Measurements from ENCODE around the gene ANKS3. TPM values are rescaled to one million over a fixed set of nuclear protein-coding genes. Genes with fewer than 3 reads are reported as not detected.

Gene ANKS3
- total RNA-seq, 1 donor, result 22.0 TPM

GRCh38 chr16:4728676-4729075 is 5.4 kb downstream of the ANKS3 start:
- no peak for TF ChIP-seq CTCF (IDR thresholded peaks at IDR 0.05; ENCODE audit: insufficient read depth, low read length)
- DNase-seq (ENCODE audit: low read depth), result no peak
- H3K4me3 ChIP-seq (ENCODE audit: low read depth, low read length), result no peak overlapping the region

GRCh38 chr16:4726616-4727015 is 7.5 kb downstream of the ANKS3 start:
- DNase-seq (ENCODE audit: low read depth), result no peak
- TF ChIP-seq CTCF (IDR thresholded peaks at IDR 0.05; ENCODE audit: insufficient read depth, low read length), result no peak
- no peak overlapping the region for H3K4me3 ChIP-seq (ENCODE audit: low read depth, low read length)

- TF ChIP-seq CTCF (IDR thresholded peaks at IDR 0.05; ENCODE audit: insufficient read depth, low read length), result no peak
Observed at GRCh38 chr16:4724661-4725270, 9.3 kb downstream of the ANKS3 start.

GRCh38 chr16:4723071-4723767 is 10.9 kb downstream of the ANKS3 start:
- DNase-seq (ENCODE audit: low read depth), result no peak
- H3K4me3 ChIP-seq (ENCODE audit: low read depth, low read length), result no peak overlapping the region
- TF ChIP-seq CTCF (IDR thresholded peaks at IDR 0.05; ENCODE audit: insufficient read depth, low read length), result no peak

More at GRCh38 chr16:4724661-4725270, 9.3 kb downstream of the ANKS3 start:
- no peak overlapping the region for H3K4me3 ChIP-seq (ENCODE audit: low read depth, low read length)
- DNase-seq (ENCODE audit: low read depth), result no peak

GRCh38 chr16:4718466-4718865 is 15.6 kb downstream of the ANKS3 start:
- DNase-seq (ENCODE audit: low read depth), result no peak
- TF ChIP-seq CTCF (IDR thresholded peaks at IDR 0.05; ENCODE audit: insufficient read depth, low read length), result no peak

GRCh38 chr16:4714996-4715395 is 19.1 kb downstream of the ANKS3 start:
- no peak overlapping the region for H3K4me3 ChIP-seq (ENCODE audit: low read depth, low read length)
- DNase-seq (ENCODE audit: low read depth), result no peak
- no peak for TF ChIP-seq CTCF (IDR thresholded peaks at IDR 0.05; ENCODE audit: insufficient read depth, low read length)

More at GRCh38 chr16:4718466-4718865, 15.6 kb downstream of the ANKS3 start:
- H3K4me3 ChIP-seq (ENCODE audit: low read depth, low read length), result no peak overlapping the region
